Activated CD4-positive, alpha-beta T cell treated with anti-CD3 and anti-CD28 coated beads, Interleukin-2, amount 10 ng/mL, durations not matched to agents 7 days and 5 days (primary cell): Measurements from ENCODE around the gene C3orf52. TPM values are rescaled to one million over a fixed set of nuclear protein-coding genes. Genes with fewer than 3 reads are reported as not detected.

Experiments used
- CTCF ChIA-PET: fragments of 350-600 bp; sonication (Branson Sonifier 250); formaldehyde crosslinking; loops from one replicate; lab custom pipeline; 2021; ENCODE audit warnings: antibody characterized with exemption; lab: Charles Lee
- POLR2A ChIA-PET: fragments of 350-600 bp; sonication (Branson Sonifier 250); formaldehyde crosslinking; loops from one replicate; lab custom pipeline; 2021; ENCODE audit warnings: antibody characterized with exemption; lab: Charles Lee
- DNase-seq: peaks from one replicate; pipeline ENCODE4 v3.0.0-alpha.2; 2020
- H3K27ac Mint-ChIP-seq: one replicate; pipeline ENCODE4 v1.8.0; 2021; ENCODE audit warnings: mild to moderate bottlenecking, moderate library complexity, mixed read lengths
- H3K27me3 Mint-ChIP-seq: one replicate; pipeline ENCODE4 v1.8.0; 2021; ENCODE audit warnings: mixed read lengths
- H3K36me3 Mint-ChIP-seq: one replicate; pipeline ENCODE4 v1.8.0; 2021; ENCODE audit warnings: low read depth, mixed read lengths
- H3K4me1 Mint-ChIP-seq: one replicate; pipeline ENCODE4 v1.8.0; 2021; ENCODE audit warnings: mixed read lengths
- H3K4me3 Mint-ChIP-seq: one replicate; pipeline ENCODE4 v1.8.0; 2021; ENCODE audit warnings: mild to moderate bottlenecking, moderate library complexity, mixed read lengths
- H3K9me3 Mint-ChIP-seq: one replicate; pipeline ENCODE4 v1.8.0; 2021; ENCODE audit warnings: mixed read lengths
- total RNA-seq, 2 experiments: library from RNA; stranded (reverse); gene quantifications; one replicate each; pipeline ENCODE4 v1.2.3, GENCODE V29; 2021

The C3orf52 gene
- total RNA-seq, 2 experiments from 2014 or later: 9.2 to 9.5 TPM

- ChIA-PET CTCF (interaction anchor here (0.9 to 2.5 kb wide), 5 partner anchors 10 to 406 kb away, joined by 3 to 9 read pairs (median 3); no protein-coding TSS in a partner anchor), POLR2A (no interaction called here)
- no peaks in the 10 kb centered on the region for H3K9me3 Mint-ChIP-seq
- peaks cover 57% of the 10 kb centered on the region for H3K36me3 Mint-ChIP-seq
- H3K27ac Mint-ChIP-seq: no peak overlapping the region
- peaks cover 73% of the 10 kb centered on the region for H3K4me1 Mint-ChIP-seq
- no peak for DNase-seq
- H3K27me3 Mint-ChIP-seq: no peaks in the 10 kb centered on the region
- H3K4me3 Mint-ChIP-seq: no peak overlapping the region
Measured at GRCh38 chr3:112124907-112125607, 38.9 kb downstream of the C3orf52 start.

- Mint-ChIP-seq H3K27me3 (no peaks in the 10 kb centered on the region), H3K4me1 (peaks cover 72% of the 10 kb centered on the region), H3K27ac (peak overlapping the region; percentile 58), H3K9me3 (no peaks in the 10 kb centered on the region), H3K36me3 (peaks cover 62% of the 10 kb centered on the region), H3K4me3 (peak overlapping the region; percentile 58)
- ChIA-PET CTCF (interaction anchor here (1.1 to 1.7 kb wide), 2 partner anchors 12 to 15 kb away, joined by 3 to 6 read pairs; no protein-coding TSS in a partner anchor), POLR2A (no interaction called here)
- DNase-seq: no peak
Measured at GRCh38 chr3:112126511-112126911, 40.3 kb downstream of the C3orf52 start.

GRCh38 chr3:112127522-112128494, 41.6 kb downstream of the C3orf52 start:
- ChIA-PET CTCF (interaction anchor here (0.7 to 1.7 kb wide), 6 partner anchors 9 to 309 kb away, joined by 3 to 6 read pairs (median 4); no protein-coding TSS in a partner anchor), POLR2A (interaction anchor here (0.5 kb wide), 1 partner anchor 873 kb away, joined by 3 read pairs; no protein-coding TSS in a partner anchor)
- Mint-ChIP-seq H3K4me3 (peak overlapping the region; percentile 58), H3K9me3 (no peaks in the 10 kb centered on the region), H3K36me3 (peaks cover 56% of the 10 kb centered on the region), H3K4me1 (peaks cover 74% of the 10 kb centered on the region), H3K27ac (peak overlapping the region; percentile 58), H3K27me3 (no peaks in the 10 kb centered on the region)
- DNase-seq: peak; percentile 17

GRCh38 chr3:112128843-112129727, 42.9 kb downstream of the C3orf52 start:
- POLR2A ChIA-PET: no interaction called here
- no peak overlapping the region for H3K4me3 Mint-ChIP-seq
- CTCF ChIA-PET: interaction anchor here (0.7 to 1.5 kb wide), 4 partner anchors 8 to 308 kb away, joined by 3 to 5 read pairs (median 3); no protein-coding TSS in a partner anchor
- DNase-seq: peak; percentile 78
- H3K9me3 Mint-ChIP-seq: no peaks in the 10 kb centered on the region
- peaks cover 45% of the 10 kb centered on the region for H3K36me3 Mint-ChIP-seq
- H3K27ac Mint-ChIP-seq: peak overlapping the region; percentile 58
- H3K4me1 Mint-ChIP-seq: peaks cover 87% of the 10 kb centered on the region
- H3K27me3 Mint-ChIP-seq: no peaks in the 10 kb centered on the region

- H3K4me3 Mint-ChIP-seq: no peak overlapping the region
- H3K27me3 Mint-ChIP-seq: no peaks in the 10 kb centered on the region
- no peaks in the 10 kb centered on the region for H3K9me3 Mint-ChIP-seq
- DNase-seq: no peak
- H3K4me1 Mint-ChIP-seq: peaks cover 92% of the 10 kb centered on the region
- peak overlapping the region; percentile 22 for H3K27ac Mint-ChIP-seq
- POLR2A ChIA-PET: no interaction called here
- CTCF ChIA-PET: interaction anchor here (1.5 kb wide), 1 partner anchor 18 kb away, joined by 5 read pairs; no protein-coding TSS in a partner anchor
- H3K36me3 Mint-ChIP-seq: peaks cover 39% of the 10 kb centered on the region
Measured at GRCh38 chr3:112129925-112130637, 43.9 kb downstream of the C3orf52 start.

- Mint-ChIP-seq H3K27me3 (no peaks in the 10 kb centered on the region), H3K27ac (peak overlapping the region; percentile 22), H3K4me3 (no peak overlapping the region), H3K9me3 (no peaks in the 10 kb centered on the region), H3K4me1 (peaks cover 92% of the 10 kb centered on the region), H3K36me3 (peaks cover 34% of the 10 kb centered on the region)
- CTCF ChIA-PET: no interaction called here
- POLR2A ChIA-PET: no interaction called here
- no peak for DNase-seq
Measured at GRCh38 chr3:112130638-112130993, 44.4 kb downstream of the C3orf52 start.

- H3K36me3 Mint-ChIP-seq: peaks cover 30% of the 10 kb centered on the region
- H3K9me3 Mint-ChIP-seq: no peaks in the 10 kb centered on the region
- H3K27me3 Mint-ChIP-seq: no peaks in the 10 kb centered on the region
- peak overlapping the region; percentile 14 for H3K4me3 Mint-ChIP-seq
- H3K4me1 Mint-ChIP-seq: peaks cover 92% of the 10 kb centered on the region
- POLR2A ChIA-PET: no interaction called here
- H3K27ac Mint-ChIP-seq: peak overlapping the region; percentile 51
- DNase-seq: no peak
- CTCF ChIA-PET: no interaction called here
Measured at GRCh38 chr3:112131111-112131510, 44.9 kb downstream of the C3orf52 start.

GRCh38 chr3:112132088-112132487, 45.9 kb downstream of the C3orf52 start:
- Mint-ChIP-seq H3K4me3 (peak overlapping the region; percentile 84), H3K27ac (peak overlapping the region; percentile 92), H3K27me3 (no peaks in the 10 kb centered on the region), H3K4me1 (peaks cover 89% of the 10 kb centered on the region), H3K9me3 (no peaks in the 10 kb centered on the region), H3K36me3 (peaks cover 24% of the 10 kb centered on the region)
- DNase-seq: no peak
- ChIA-PET CTCF (interaction anchor here (1.1 kb wide), 1 partner anchor 20 kb away, joined by 3 read pairs; no protein-coding TSS in a partner anchor), POLR2A (interaction anchor here (1.1 kb wide), 1 partner anchor 60 kb away, joined by 7 read pairs; no protein-coding TSS in a partner anchor)

- peak overlapping the region; percentile 84 for H3K4me3 Mint-ChIP-seq
- ChIA-PET CTCF (interaction anchor here (1.1 kb wide), 1 partner anchor 21 kb away, joined by 3 read pairs; no protein-coding TSS in a partner anchor), POLR2A (interaction anchor here (1.1 kb wide), 1 partner anchor 61 kb away, joined by 7 read pairs; no protein-coding TSS in a partner anchor)
- H3K36me3 Mint-ChIP-seq: peaks cover 24% of the 10 kb centered on the region
- no peaks in the 10 kb centered on the region for H3K27me3 Mint-ChIP-seq
- no peaks in the 10 kb centered on the region for H3K9me3 Mint-ChIP-seq
- DNase-seq: no peak
- H3K27ac Mint-ChIP-seq: peak overlapping the region; percentile 92
- H3K4me1 Mint-ChIP-seq: peaks cover 88% of the 10 kb centered on the region
Measured at GRCh38 chr3:112132554-112132953, 46.4 kb downstream of the C3orf52 start.

GRCh38 chr3:112132975-112133448, 46.8 kb downstream of the C3orf52 start, which contains the start of gene GCSAM:
GCSAM (minus strand) TSS chr3:112133248; CDS start chr3:112133120, 128 bp downstream.
- Mint-ChIP-seq H3K9me3 (no peaks in the 10 kb centered on the region), H3K4me3 (peak within 1 kb of the TSS; percentile 84), H3K36me3 (peaks cover 20% of the 10 kb centered on the region), H3K27ac (peak within 1 kb of the TSS; percentile 92), H3K27me3 (no peaks in the 10 kb centered on the region), H3K4me1 (peaks cover 84% of the 10 kb centered on the region)
- ChIA-PET POLR2A (interaction anchor here (1.1 kb wide), 1 partner anchor 61 kb away, joined by 7 read pairs; no protein-coding TSS in a partner anchor), CTCF (interaction anchor here (1.1 kb wide), 1 partner anchor 21 kb away, joined by 3 read pairs; no protein-coding TSS in a partner anchor)
- peak; percentile 66 for DNase-seq
